K562 (cell line): Measurements from ENCODE around the gene SOCS4. TPM values are rescaled to one million over a fixed set of nuclear protein-coding genes. Genes with fewer than 3 reads are reported as not detected.

Experiments used
- ATAC-seq: fragments of 200-7000 bp; cut with Tn5 transposase; 3 replicates; pipeline ENCODE4 v1.9.1; 2020; ENCODE audit warnings: moderate library complexity
- BruUV-seq: library from RNA; stranded (reverse); fragments of 400-500 nt; replicated peaks from 2 replicates; lab custom pipeline; 2021; lab: Mats Ljungman, UMichigan
- CTCF ChIA-PET: fragments of 300-600 bp; formaldehyde crosslinking; extraction: SDS; loops from one replicate; lab custom pipeline; 2021; ENCODE audit warnings: low intra/inter-chr PET ratio; lab: Yijun Ruan, JAX
- POLR2A ChIA-PET: fragments of 300-600, 350-650 bp; sonication (Branson Sonifier 250); formaldehyde crosslinking; extraction: SDS; loops from one replicate; lab custom pipeline; 2021; ENCODE audit warnings: antibody characterized with exemption, inconsistent platforms; lab: Yijun Ruan, JAX
- DNase-seq, 4 experiments: peaks; one replicate each; pipeline versions ENCODE4 v3.0.0 to v3.0.0-alpha.2; 2011 to 2018; ENCODE audit warnings: low spot score in 3 of 4, mixed read lengths in 3 of 4; ENCODE audit errors: extremely low read depth in 1 of 4
- FAIRE-seq: peaks from 2 replicates; lab custom pipeline; 2011; peaks lifted over from hg19 to GRCh38; lab: Jason Lieb, UNC
- H2AFZ ChIP-seq: 2 replicates; pipeline ENCODE4 v1.6.0; 2011; ENCODE audit warnings: low read depth, low read length, control low read depth, inconsistent platforms
- H3K27ac ChIP-seq: fragments of 200-600 bp; 3 replicates; pipeline ENCODE4 v1.8.0; 2011; ENCODE audit warnings: low read depth, mild to moderate bottlenecking, control low read depth, inconsistent platforms, low read length, moderate library complexity, mixed read lengths; ENCODE audit errors: extremely low read depth
- H3K27me3 ChIP-seq, 2 experiments: fragments of 300-600 bp in 1 of 2; 2 replicates in 1 of 2; 3 replicates in 1 of 2; pipeline versions ENCODE4 v1.6.0 to v1.8.0; 2011; ENCODE audit warnings: inconsistent platforms in 2 of 2, low read length in 2 of 2, mild to moderate bottlenecking in 1 of 2, mixed read lengths in 1 of 2, moderate library complexity in 1 of 2; ENCODE audit not compliant: control insufficient read depth in 2 of 2, insufficient read depth in 2 of 2
- H3K36me3 ChIP-seq: fragments of 300-600 bp; 3 replicates; pipeline ENCODE4 v1.8.0; 2011; ENCODE audit warnings: mild to moderate bottlenecking, low read length, inconsistent platforms; ENCODE audit not compliant: control insufficient read depth, insufficient read depth
- H3K4me1 ChIP-seq, 2 experiments: fragments of 200-600 bp in 1 of 2; replicated peaks in 1 of 2; 2 replicates in 1 of 2; 3 replicates in 1 of 2; pipeline versions ENCODE4 v1.5.1 to v1.8.0; 2011; ENCODE audit warnings: inconsistent platforms in 2 of 2, low read length in 2 of 2, mild to moderate bottlenecking in 1 of 2, mixed read lengths in 1 of 2, moderate library complexity in 1 of 2; ENCODE audit not compliant: control insufficient read depth in 2 of 2, insufficient read depth in 2 of 2
- H3K4me2 ChIP-seq: 2 replicates; pipeline ENCODE4 v1.6.1; 2011; ENCODE audit warnings: low read length, control low read depth, inconsistent platforms, mixed read lengths; ENCODE audit not compliant: insufficient read depth
- H3K4me3 ChIP-seq: fragments of 200-600 bp; sonication (generic), shearing (Covaris generic); 2 replicates; pipeline ENCODE4 v1.5.1; 2016; ENCODE audit warnings: control low read depth, inconsistent platforms
- H3K79me2 ChIP-seq: fragments of 200-600 bp; 3 replicates; pipeline ENCODE4 v1.8.0; 2011; ENCODE audit warnings: low read length, inconsistent platforms; ENCODE audit not compliant: control insufficient read depth, insufficient read depth
- H3K9ac ChIP-seq, 2 experiments: 2 replicates each; pipeline versions ENCODE4 v1.6.0 to v1.6.1; 2011; ENCODE audit warnings: low read depth in 2 of 2, low read length in 2 of 2, control low read depth in 1 of 2, inconsistent platforms in 1 of 2, mild to moderate bottlenecking in 1 of 2, mixed read lengths in 1 of 2; ENCODE audit not compliant: insufficient read depth in 1 of 2
- H3K9me1 ChIP-seq: one replicate; pipeline ENCODE4 v1.6.0; 2011; ENCODE audit warnings: inconsistent platforms, mild to moderate bottlenecking, low read length, moderate library complexity; ENCODE audit not compliant: control insufficient read depth, insufficient read depth
- H3K9me3 ChIP-seq: replicated peaks from 2 replicates; pipeline ENCODE4 v1.5.1; 2011; ENCODE audit warnings: low read depth, low read length, inconsistent platforms; ENCODE audit not compliant: control insufficient read depth, insufficient read depth
- H4K20me1 ChIP-seq: replicated peaks from 2 replicates; pipeline ENCODE4 v1.6.1; 2011; ENCODE audit warnings: low read length, inconsistent platforms, mixed read lengths; ENCODE audit not compliant: control insufficient read depth, insufficient read depth
- ATF3 ChIP-seq, 2 experiments: fragments of 450-650 bp in 1 of 2; sonication (generic) in 1 of 2; formaldehyde crosslinking in 1 of 2; IDR thresholded peaks in 1 of 2; conservative IDR thresholded peaks in 1 of 2; 2 replicates each; pipeline versions ENCODE4 v1.6.1 to v1.8.1; 2016 to 2023; ENCODE audit warnings: mild to moderate bottlenecking in 2 of 2, moderate library complexity in 2 of 2, inconsistent platforms in 1 of 2, missing genetic modification reagents in 1 of 2
- CEBPG ChIP-seq, 3 experiments: fragments of 200-800 bp in 1 of 3; sonication (Bioruptor generic) in 1 of 3; sonication (generic) in 1 of 3; formaldehyde crosslinking in 1 of 3; IDR thresholded peaks in 2 of 3; conservative IDR thresholded peaks in 1 of 3; 2 replicates each; pipeline versions ENCODE4 v1.6.1 to v1.8.0; 2016 to 2022; ENCODE audit warnings: missing compliant biosample characterization in 2 of 3, missing genetic modification characterization in 2 of 3, mild to moderate bottlenecking in 1 of 3, missing genetic modification reagents in 1 of 3
- EP300 ChIP-seq: IDR thresholded peaks from 2 replicates; pipeline ENCODE4 v1.6.1; 2012; ENCODE audit warnings: low read length, improper control_type of control experiment
- HNRNPL ChIP-seq: fragments of 200-400 bp; formaldehyde crosslinking; IDR thresholded peaks from 2 replicates; pipeline ENCODE4 v1.6.1; 2017; ENCODE audit warnings: low read depth, mild to moderate bottlenecking, low read length
- TCF7L2 ChIP-seq: fragments of 150-350 bp; IDR thresholded peaks from 2 replicates; pipeline ENCODE4 v1.6.1; 2016; ENCODE audit warnings: low read depth, mild to moderate bottlenecking, low read length, moderate library complexity
- ZSCAN29 ChIP-seq: fragments of 450-650 bp; IDR thresholded peaks from 2 replicates; pipeline ENCODE4 v1.6.1; 2017
- WGBS: fragments of 100-300 bp; shearing (Covaris generic); methylation state at CpG from one replicate; pipeline ENCODE4 v1.1.6; 2016; ENCODE audit warnings: low coverage, mixed read lengths; ENCODE audit not compliant: insufficient coverage; ENCODE audit errors: missing lambda C conversion rate; 5-methylcytosine and 5-hydroxymethylcytosine counted together
- in situ Hi-C: fragments of 300-500 bp; cut with MboI; formaldehyde crosslinking; loops from 4 replicates; pipeline ENCODE4 v1.15.0; 2018; ENCODE audit warnings: inconsistent platforms, mixed read lengths
- intact Hi-C: fragments of 100-400 bp; cut with micrococcal nuclease; formaldehyde crosslinking; loops from 2 replicates; pipeline ENCODE4 v1.14.2; 2022
- polyA plus RNA-seq, 8 experiments: library from polyadenylated mRNA; depleted of rRNA in 4 of 8; stranded (reverse) in 5 of 8; unstranded in 3 of 8; fragments of >200 nt; fragmentation: Nextera tagmentation in 2 of 8; fragmentation: Illumina TruSeq in 1 of 8; extraction: Ambion mirVana in 2 of 8; extraction: Trizol in 1 of 8; gene quantifications; 2 replicates each; pipeline versions ENCODE4 v1.2.1 to v1.2.3, GENCODE V29; 2011 to 2014; ENCODE audit warnings: inconsistent platforms in 1 of 8, missing spikeins in 1 of 8
- total RNA-seq, 7 experiments: library from RNA; depleted of rRNA in 6 of 7; stranded (reverse); fragments of >200 nt in 6 of 7; fragmentation: Illumina TruSeq in 2 of 7; extraction: Trizol in 2 of 7; gene quantifications; 2 replicates each; pipeline versions ENCODE4 v1.2.1 to v1.2.3, GENCODE V29; 2011 to 2021; ENCODE audit warnings: low replicate concordance in 1 of 7

Gene SOCS4
- total and polyA plus RNA-seq, 9 of the 15 experiments (the other 6 are each of a cell fraction or from before 2014, with no cell fraction given), result 2.6 to 12.7 (median 9.7) TPM

GRCh38 chr14:55038708-55039107 lies 11.7 kb downstream of the SOCS4 start:
- ChIA-PET CTCF (no interaction called here), POLR2A (interaction anchor here (1.0 to 2.0 kb wide), 5 partner anchors 9 to 21 kb away, joined by 4 to 8 read pairs (median 6); partner anchors contain the start of genes MAPK1IP1L, SOCS4 and WDHD1)
- no peak for TF ChIP-seq EP300
- no peak for TF ChIP-seq TCF7L2
- TF ChIP-seq HNRNPL, result no peak
- Histone ChIP-seq H2AFZ (no peak overlapping the region), H3K4me3 (no peak overlapping the region), H3K27ac (no peak overlapping the region), H3K27me3 (no peaks in the 10 kb centered on the region), H4K20me1 (no peaks in the 10 kb centered on the region), H3K79me2 (peaks cover 3% of the 10 kb centered on the region; the same call in 2 of the 3 replicates), H3K4me2 (no peak overlapping the region), H3K4me1 (no peaks in the 10 kb centered on the region), H3K36me3 (peaks cover 41% of the 10 kb centered on the region; the same call in 2 of the 3 replicates), H3K9me3 (no peaks in the 10 kb centered on the region), H3K9me1 (no peaks in the 10 kb centered on the region), H3K9ac (no peak overlapping the region)
- no TSS peak for BruUV-seq
- no peak for FAIRE-seq
- DNase-seq, result no peak
- intact Hi-C loops (no loop called here), in situ Hi-C loops (no loop called here)
- no peak for ATAC-seq

- in situ Hi-C loops, result no loop called here
These were observed 16.5 kb downstream of the SOCS4 start for GRCh38 chr14:55043528-55043927.

More at GRCh38 chr14:55043528-55043927, 16.5 kb downstream of the SOCS4 start:
- 81% methylated on average over 5 of the region's 5 CpGs for WGBS
- H3K9me1 ChIP-seq, result no peaks in the 10 kb centered on the region
- intact Hi-C loops, result no loop called here
- H3K4me2 ChIP-seq, result no peak overlapping the region
- BruUV-seq, result TSS peak; percentile 17
- H3K4me3 ChIP-seq, result no peak overlapping the region
- no peaks in the 10 kb centered on the region for H3K4me1 ChIP-seq
- H4K20me1 ChIP-seq, result no peaks in the 10 kb centered on the region
- no peaks in the 10 kb centered on the region for H3K27me3 ChIP-seq
- H3K36me3 ChIP-seq, result peaks cover 30% of the 10 kb centered on the region; the same call in 2 of the 3 replicates
- TF ChIP-seq CEBPG (CRISPR knock-in tag; IDR thresholded peaks at IDR 0.05) (no peak), CEBPG (tag; conservative IDR thresholded peaks at IDR 0.05 in 1 of 2, IDR thresholded peaks at IDR 0.05 in 1 of 2) (peak in 1 of 2 experiments; percentile 26; a peak in 1 of 4 replicates), ATF3 (IDR thresholded peaks at IDR 0.05) (0 out of 2 replicates have a peak, but pooled peaks have one; percentile 15), ATF3 (CRISPR knock-in tag; conservative IDR thresholded peaks at IDR 0.05) (no peak), ZSCAN29 (no peak)
- TF ChIP-seq, all 486 proteins: peak for 2
- no peak overlapping the region for H3K9ac ChIP-seq
- H3K27ac ChIP-seq, result no peak overlapping the region
- H2AFZ ChIP-seq, result no peak overlapping the region
- H3K9me3 ChIP-seq, result no peaks in the 10 kb centered on the region
- H3K79me2 ChIP-seq, result peaks cover 3% of the 10 kb centered on the region; the same call in 1 of the 3 replicates
- FAIRE-seq (no peak), ATAC-seq (no peak), DNase-seq (no peak)
- ChIA-PET CTCF (no interaction called here), POLR2A (interaction anchor here (1.5 kb wide), 1 partner anchor 17 kb away, joined by 3 read pairs; the partner anchor contains the start of genes SOCS4 and WDHD1)
